CD4-positive, alpha-beta T cell treated with Interleukin-4 for 1 hour (primary cell): ENCODE data around the gene TMEM43.

Source experiments
- DNase-seq, 2 donors: peaks; one replicate each; pipeline ENCODE4 v3.0.0-alpha.2; 2020 to 2022

The TMEM43 gene

DNA sequence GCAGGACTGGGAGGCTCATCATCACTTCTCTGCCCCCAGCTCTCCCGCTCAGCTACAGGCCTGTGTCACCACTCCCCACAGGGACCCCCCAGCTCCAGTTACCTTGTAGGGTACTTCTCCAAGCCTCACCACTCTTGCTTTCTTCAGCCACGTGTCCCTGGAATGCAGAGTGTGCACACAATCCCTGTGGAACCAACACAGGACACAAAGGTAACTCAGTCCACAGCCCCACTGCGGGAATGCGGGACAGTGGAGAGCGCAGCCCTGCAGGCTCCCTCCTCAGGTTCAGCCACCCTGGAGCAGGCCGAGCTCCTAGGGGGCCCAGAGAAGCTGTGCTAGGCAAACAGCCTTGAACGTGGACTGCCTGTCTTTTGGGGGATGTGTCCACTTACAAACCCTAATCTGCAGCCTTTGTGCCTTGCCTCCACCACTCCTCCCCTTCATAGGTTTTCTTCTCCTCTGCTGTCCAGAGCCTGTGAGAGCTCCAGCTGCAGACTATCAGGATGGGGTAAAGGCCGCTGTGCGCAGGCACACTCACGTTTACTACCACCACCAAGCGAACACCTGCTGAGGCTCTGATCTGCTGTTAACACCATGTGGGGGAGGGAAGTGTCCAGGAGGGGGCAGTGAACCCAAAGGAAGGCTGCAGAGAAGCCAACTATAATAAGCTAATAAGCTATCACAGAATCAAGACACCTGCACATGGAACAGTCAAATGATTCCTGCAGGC, 27.5 kb downstream of the TMEM43 start:
- DNase-seq: no peak

DNA sequence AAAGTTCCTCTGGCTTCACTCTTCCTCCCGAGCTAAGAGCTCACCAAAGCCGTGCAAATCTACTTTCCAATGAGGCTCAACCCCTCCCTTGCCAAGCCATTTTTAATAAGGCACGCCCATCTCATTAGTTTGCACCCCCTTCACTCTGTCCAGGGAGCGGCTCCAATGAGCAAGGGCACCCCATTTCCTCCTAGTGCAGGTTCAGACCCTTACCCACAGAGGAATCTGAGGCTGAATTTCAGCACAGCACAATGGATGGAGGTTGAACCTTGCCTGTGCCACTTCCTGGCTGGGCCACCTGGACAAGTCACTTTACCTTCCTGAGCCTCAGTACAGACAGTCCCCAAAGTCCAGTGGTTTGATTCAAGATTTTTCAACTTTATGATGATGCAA, 28.1 kb downstream of the TMEM43 start:
- DNase-seq: no peak

DNA sequence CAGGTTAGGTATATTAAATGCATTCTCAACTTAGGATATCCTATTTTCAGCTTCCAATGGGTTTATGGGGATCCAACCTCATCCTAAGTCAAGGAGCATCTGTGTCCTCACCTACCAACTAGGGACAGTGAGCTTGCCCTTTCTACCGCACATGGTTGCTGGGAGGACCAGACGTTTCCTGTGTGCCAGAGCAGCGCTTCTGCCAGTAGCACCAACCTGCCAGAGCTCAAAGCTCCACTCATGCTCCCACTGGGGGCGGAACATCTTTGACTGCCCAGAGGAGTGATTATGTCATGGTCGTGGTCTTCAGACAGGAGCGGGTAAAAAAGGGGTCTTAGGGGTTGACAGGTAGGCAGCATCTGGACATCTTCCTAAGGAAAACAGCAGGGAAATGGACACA, 28.8 kb downstream of the TMEM43 start:
- DNase-seq: no peak

DNA sequence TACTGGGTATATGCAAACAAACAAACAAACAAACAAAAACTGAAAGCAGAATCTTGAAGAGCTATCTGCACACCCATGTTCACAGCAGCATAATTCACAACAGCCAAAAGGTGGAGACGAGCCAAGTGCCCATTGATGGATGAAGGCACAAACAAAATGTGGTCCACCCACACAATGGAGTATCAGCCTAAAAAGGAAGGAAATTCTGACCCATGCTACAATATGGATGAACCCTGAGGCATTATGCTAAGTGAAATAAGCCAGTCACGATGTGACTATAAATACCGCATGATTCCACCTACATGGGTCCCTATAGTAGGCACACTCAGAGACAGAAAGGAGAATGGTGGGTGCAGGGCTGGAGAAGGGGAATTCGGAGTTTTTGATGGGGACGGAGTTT, 29.4 kb downstream of the TMEM43 start:
- no peak for DNase-seq

DNA sequence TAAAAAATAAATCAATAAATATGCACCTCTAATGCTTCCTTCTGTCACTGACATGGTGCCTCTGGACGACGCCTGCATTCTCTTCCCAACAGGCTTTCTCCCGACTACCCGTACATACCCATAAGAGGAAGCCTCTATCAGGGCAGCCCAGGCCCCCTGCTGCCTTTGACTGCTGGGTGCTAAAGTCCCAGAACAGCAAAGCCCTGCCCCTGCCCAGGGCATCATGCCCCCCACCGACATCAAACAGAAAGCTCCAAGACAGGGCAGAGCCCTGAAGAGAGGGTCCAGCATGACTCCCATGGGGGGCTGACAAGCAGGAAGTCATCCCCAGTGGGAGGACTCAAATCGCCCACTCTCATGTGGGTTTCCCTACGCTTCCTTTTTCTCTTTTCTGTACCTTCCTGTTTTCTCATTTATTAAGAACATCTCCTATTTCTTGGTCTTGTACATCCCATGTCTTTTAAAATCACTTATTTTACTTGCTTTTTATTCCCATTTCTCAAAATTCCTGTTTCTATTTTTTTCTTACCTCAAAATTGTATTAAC, 30.1 kb downstream of the TMEM43 start:
- no peak for DNase-seq

DNA sequence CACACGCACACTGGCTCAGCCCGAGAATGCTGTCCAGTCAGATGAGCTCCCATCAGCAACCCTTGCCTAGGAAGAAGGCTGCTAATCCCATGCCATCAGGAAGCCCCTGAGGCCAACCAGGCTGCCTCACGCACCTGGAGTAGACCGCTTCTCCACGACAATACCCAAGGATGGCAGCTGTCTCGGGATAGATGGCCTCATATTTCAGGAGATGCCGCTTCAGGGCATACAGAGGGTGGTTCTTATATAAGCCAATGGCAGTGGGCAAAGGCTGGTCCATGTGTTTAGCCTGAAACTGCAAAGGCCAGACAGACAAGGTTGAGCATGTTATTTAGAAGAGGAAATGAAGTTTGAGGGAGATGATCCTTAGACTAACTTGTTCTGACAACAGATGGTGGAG, 31.3 kb downstream of the TMEM43 start:
- DNase-seq: no peak

DNA sequence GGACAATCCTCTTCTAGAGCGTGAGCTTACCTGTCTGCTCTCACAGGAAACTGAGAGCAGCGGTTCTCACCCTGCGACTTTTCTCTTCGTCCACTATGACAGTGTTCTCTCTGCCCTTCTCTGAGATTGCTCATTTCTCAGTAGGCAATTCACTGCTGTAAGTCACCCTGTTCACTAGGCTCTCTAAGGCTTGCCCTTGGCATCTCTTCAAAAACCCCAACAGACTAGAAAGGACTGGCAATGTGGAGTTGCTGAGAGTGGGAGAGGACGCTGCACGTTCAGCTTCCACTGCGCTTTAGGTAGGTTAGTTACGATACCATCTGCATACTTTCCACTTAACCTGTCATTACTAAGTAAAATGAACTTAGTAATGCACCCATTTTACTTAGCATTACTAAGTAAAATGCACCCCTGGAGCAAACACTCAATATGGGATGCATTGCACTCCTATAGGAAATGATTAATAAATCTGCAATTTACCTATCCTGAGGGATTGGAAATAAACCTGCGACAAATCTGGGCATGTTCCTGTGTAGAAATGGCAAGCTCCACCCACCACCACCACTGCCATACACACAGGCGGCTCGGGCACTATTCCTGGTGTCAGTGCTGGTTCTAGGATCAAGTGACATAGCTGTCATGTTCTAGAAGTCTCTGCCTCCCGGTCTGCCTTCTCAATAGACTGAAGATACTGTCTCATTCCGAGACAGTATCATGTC, 32.1 kb downstream of the TMEM43 start:
- DNase-seq: no peak

DNA sequence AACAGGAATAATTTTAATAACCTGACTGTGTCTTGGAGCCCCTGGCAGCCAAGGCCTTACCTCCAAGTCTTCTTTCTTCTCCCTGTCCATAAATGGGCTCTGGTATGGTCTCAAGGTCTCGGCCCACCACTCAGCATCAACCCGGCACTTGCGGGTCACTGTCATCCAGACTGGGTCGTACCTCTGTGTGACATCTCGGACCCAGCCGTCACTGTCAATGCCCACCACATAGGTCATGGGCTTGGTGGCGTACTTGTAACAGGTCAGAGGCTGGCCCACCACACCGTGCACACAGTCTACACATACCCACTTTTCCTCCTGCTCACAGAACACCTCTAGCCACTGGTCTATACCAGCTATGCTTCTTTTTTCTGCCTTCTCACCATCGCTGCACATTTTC, 33.1 kb downstream of the TMEM43 start:
- no peak for DNase-seq

DNA sequence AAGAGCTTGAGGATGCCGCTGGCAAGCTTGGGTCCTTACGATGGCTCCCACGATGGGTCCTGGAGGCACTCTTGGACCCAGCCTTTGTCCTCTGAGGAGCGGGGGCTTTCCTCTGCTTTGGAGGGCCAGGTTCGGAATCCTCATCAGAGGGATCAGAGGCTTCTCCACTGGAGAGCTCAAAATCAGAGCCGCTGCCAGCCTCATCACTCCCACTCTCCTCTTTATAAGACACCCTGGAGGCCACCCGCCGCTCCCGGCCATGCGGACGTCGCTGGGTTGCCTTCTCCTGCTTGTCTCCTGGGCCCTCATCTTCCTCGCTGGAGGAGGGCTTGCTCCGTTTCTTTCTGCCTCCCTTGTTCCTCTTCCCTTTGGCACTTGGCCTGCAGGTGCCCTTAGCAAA, 33.5 kb downstream of the TMEM43 start:
- DNase-seq: no peak

DNA sequence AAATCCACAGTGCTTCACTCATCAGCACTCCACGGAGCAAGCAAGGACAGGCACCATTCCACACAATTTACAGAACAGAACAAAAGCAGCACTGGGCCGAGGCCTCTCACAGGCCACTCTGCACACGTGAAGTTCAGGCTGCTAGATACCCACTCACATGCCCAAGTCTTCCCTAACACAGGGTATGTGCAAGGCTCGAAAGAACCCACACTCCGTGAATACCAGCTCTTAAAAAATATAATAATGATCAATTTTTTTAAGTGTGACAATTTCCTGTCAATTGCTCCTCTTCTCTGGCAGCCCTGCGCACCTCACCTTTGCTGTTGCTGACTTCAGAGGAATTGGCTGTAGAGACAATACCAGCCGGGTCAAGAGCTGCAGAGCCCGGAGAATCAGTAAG, 34.6 kb downstream of the TMEM43 start:
- no peak for DNase-seq

DNA sequence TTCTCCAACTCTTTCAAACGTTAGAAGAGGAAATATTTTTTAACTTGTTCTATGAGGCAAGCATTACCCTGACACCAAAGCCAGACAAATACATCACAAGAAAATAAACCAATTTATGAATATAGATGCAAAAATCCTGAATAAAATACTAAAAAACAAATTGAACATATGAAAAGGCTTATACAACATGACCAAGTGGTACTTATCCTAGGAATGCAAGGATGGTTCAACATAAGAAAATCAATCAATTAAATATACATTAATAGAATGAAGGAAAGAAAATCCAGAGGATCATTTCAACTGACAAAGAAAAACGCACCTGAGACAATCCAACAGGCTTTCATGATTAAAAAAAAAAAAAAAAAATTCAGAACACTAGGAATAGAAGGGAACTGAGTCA, 36.4 kb downstream of the TMEM43 start:
- no peak for DNase-seq

DNA sequence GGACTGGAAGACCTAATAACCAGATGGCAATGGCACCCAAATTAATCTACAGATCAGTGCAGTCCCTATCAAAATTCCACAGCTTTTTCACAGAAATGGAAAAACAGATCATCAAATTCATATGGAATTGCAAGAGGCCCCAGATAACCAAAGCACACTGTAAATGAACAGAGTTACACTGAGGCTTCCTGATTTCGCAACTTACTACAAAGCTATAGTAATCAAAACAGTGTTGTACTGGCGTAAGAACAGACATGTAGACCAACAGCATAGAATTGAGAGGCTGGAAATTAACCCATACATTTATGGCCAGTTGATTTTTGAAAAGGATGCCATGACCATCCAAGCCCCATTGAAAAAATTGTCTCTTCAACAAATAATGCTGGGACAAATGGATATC, 37.3 kb downstream of the TMEM43 start:
- no peak for DNase-seq

DNA sequence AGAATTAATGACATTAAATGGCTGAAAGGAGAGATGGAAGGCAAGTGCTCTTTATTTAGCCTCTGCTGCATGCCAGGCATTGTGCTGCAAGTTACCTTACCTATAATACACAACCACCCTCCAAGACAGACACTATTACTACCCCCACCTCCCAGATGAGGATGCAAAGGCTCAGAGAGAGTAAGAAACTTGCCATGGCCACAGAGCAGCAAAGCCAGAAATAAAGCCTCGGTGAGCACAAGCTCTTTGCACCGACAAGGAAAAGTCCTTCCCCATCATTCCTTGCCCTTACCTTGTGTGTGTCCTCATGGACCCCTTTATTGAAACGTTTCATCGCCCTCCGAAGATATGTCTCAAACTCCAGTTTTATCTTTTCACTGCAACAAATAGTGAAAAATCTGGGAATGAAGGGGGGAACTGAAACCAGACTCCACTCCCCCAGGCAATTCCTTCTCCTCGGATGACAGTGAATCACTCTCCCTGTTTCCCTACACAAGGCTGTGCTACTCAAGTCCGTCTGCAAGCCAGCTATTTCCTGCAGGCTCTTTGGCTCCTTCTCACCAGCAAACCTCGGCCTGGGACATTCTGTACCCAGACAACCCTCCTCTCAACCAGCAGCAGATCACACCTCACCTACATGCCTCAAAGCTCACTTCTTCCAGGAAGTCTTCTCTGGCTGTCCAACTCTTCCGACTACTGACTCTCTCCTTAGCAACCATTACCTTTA, 42.2 kb downstream of the TMEM43 start:
- no peak for DNase-seq

DNA sequence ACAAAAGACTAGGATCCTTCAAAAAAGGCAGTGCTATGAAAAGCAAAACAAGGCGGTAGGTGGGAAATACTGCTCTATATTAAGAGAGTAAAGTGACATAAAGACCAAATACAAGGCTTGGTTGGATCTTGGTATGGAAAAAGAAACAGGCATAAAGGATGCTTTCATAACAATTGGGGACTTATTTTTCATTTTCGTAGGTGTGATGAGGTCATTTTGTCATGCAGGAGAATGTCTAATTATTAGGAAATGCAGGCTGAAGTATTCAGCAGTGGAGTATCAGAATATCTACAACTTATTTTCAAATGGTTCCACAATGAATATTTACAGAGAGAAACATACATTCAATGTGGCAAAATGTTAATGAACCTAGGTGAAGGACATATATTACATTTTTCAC, 44.6 kb downstream of the TMEM43 start:
- DNase-seq: no peak

DNA sequence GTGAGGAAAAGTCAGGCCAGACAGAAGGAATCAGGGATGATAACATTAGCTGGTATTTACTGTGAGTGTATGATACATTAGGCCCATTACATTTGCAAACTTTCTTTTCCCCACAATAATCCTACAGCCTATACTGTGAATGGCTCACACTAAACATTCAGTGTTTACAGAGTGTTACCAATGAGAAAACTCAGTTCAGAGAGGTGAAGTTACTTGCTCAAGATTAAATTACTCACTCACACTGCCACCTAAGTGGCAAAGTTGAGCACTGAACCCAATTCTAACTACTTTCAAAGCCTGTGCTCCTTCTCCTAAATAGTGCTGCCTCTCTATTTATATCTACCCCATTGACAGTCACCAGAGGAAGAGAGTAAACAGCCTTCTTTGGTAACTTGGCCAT, 45.0 kb downstream of the TMEM43 start:
- no peak for DNase-seq

DNA sequence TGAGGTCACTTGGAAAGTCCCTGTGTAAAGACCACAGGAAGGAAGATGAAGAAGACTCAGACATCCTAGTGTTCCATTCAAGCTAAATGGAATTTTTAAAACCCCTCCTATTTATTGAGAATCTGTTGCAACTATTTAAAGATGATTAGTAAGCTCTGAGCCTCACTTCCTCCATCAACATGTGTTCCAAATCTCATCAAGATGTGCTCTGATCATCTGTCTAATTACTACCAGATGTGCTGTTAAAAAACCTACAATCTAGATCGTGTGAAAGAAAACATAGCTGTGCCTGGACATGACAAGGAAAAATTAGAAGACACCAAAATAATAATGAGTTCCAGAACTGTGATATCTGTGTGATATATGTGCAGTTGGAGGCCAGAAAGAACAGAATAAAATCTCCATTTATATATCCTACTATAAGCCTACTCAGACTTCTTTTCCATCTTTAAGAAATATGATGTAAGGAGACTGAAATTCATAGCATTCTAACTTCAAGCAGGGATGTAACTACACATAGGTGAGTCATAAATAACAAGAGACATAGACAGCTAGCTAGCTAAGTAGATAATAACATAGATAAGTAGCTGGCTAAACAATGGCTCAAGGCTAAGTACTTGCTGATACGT, 45.8 kb downstream of the TMEM43 start:
- DNase-seq: no peak

DNA sequence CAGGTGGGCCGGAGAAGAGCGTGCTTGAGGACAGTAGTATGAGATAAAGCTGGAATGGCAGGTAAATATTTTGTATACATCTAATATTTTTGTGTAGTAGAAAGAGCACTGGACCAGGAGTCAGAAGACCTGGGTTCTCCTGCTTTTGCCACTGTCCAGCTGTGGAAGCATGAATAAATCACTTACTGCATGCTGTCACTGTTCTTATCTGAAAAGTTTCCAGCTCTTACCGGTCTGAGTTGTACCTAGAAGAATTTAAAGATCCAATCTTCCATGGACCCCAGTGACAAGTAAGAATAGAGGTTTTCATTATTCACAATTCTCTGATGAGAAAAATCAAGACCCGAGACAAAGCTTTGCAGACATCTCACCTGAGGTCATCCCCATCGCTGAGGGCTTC, 47.6 kb downstream of the TMEM43 start:
- DNase-seq: no peak

DNA sequence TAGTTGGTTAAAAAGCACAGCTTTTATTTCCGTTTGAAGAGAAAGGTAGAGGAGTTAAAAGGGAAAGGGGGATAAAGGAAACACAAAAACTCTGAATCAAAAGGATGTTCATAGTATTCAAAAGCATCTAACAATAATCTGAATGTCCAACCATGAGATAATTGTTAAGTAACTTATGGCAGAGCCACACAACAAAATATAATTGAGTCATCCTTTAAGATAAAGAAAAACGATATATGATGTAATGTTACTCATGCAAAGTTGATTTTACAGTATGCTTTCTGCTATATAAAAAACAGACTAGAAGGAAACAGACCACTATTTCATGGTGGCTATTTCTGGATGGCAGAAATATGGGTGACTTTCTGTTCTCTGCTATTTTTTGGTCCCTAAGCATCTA, 49.6 kb downstream of the TMEM43 start:
- DNase-seq: no peak

DNA sequence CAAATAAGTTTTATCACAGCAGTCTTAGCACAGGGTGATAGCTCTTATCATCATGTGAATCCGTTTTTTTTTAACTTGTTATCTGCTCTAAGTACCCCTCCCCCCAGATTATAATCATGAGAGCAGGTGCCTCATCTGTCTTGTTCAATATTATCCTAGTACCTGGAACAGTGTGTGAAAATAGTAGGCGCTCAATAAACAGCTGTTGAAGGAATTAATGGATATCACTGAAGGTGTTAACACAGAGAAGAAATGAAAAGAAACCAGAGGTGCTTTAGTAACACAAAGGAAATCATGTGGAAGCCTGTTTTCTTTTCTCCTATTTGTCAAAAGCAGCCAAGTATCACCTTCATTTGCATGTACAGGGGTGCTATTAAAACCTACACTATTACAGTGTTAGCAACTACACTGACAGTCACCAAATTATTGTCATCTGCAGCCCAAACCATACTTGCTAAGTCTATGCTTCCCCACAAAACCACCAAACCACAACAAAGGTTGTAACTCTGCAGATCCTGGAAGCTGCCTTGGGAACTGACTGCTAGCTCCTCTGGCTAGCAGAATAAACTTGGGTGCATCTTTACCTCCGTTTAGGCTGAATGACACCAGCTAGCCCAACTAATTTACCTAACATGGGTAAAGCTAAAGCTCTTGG, 50.7 kb downstream of the TMEM43 start:
- peak; percentile 63 to 85 for DNase-seq

DNA sequence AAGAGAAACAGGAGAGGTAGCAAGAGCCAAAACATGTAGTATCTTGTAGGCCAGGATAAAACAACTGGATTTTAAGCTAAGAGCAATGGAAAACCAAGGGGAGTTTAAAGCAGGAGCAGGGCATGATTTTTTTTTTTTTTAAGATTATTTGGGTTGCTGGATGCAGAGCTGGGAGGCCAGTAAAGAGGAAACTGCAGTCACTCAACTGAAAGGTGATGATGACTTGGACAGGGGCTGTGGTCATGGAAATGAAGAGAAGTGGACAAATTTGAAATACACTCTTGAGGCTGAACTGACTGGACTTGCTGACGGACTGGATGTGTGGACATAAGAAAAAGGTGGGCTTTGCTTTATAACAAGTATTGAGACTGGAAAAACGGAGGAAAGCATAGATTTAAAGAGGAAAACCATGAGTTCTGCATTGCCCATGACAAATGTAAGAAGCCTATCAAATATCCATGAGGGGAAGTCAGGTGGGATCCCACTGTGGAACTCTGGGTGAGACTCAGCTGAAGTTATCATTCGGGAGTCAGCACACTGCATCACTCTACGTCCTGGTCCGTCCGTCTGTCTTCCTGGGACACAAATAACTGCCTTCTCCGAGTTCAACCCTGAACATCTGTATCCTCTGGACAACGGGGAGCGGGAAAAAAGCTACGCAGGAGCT, 52.9 kb downstream of the TMEM43 start:
- no peak for DNase-seq

DNA sequence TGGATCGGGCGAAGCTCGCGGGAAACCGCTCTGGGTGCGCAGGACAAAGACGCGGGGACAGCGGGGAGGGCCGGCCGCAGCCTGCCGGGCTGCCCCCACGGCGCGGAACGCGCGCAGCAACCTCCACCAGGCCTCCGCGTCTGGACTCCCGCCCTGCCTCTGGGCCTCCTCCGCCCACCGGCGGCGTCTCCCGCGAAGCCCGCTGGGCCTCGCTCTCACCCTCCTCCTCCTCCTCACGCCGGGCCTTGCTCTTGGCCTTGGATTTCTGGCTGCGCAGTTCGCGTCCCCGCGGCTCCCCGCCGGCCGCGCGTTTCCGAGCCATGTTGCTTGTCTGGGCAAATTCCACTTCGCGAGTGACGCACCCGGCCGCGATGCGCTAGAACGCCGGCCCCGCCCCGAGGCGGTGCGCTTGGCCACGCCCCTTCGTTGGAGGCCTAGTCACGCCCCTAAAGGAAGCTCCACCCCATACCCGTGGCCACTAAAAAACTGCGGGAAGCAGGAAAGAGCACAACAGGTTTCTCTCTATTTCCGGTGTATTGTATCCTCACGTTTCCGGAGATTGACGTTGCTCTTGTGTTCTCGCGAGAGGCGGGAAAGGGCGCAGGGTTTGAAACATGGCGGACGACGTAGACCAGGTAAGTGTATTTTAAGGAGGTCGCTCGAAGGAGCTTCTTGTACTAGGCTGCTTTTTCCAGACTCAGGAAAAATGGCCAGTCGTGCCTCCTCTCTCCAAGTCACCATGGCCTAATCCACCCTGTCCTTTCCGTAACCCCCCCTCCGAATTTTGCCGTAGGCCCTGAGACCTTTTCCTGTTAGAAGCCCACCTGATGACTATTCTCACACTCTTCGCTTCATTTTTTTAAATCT, 53.6 kb downstream of the TMEM43 start, which contains the start of the genes LSM3 and XPC:
Gene LSM3 (plus strand): TSS at position 571 of the 867 bp plus-strand sequence. CDS start 44 bp downstream, at position 615.
Gene XPC (minus strand): TSS at position 355 of the 867 bp plus-strand sequence. CDS start 33 bp downstream, at position 322.
- DNase-seq: peak; percentile 98 to 99
